ENCODE data around the gene MLLT1.
A peak's percentile ranks its signal among the peaks of the same experiment; 100 is the strongest.

The MLLT1 gene

DNA sequence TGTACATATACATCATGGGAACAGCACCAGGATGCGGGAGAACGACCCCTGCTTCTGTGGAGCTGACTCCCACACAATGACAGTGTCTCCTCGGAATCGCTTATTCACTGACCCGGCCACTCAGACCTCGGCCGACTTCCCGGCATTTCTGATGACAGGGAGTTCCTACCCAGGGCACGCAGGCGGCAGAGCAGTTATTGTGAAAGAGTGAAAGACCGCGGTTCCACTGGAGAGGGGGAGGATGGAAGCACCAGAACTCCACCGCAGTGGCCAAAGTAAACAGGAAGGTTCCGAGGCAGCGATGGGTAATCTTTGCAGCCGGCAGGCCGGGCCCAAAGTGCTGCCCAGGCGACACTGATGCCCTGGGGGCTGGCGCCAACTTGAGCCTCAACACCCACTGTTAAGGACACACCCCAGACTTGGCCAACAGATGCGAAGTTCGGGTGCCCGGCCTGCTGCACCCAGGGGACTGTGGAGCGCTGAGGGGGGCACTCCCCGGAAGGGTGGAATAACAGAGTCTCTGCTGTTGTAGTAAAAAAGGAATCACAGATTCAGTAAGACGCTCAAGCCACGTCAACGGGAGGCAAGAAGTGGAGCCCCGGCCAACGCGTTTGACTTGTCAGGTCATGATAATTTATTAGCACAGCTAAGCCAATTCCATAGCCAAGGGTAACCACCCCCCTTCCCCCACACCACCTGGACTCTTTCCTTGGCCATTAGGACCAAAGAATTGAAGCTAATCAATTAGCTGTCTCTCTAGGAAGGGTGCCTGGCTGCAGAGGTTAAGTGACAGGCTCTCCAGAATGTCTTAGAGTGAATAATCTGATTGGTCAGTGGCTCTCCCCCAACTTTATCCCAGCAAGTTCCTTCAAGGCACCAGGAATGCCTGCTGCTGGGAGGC, 5.8 kb downstream of the MLLT1 start:
- peak; percentile 68 for DNase-seq (ENCODE audit: low read depth)

DNA sequence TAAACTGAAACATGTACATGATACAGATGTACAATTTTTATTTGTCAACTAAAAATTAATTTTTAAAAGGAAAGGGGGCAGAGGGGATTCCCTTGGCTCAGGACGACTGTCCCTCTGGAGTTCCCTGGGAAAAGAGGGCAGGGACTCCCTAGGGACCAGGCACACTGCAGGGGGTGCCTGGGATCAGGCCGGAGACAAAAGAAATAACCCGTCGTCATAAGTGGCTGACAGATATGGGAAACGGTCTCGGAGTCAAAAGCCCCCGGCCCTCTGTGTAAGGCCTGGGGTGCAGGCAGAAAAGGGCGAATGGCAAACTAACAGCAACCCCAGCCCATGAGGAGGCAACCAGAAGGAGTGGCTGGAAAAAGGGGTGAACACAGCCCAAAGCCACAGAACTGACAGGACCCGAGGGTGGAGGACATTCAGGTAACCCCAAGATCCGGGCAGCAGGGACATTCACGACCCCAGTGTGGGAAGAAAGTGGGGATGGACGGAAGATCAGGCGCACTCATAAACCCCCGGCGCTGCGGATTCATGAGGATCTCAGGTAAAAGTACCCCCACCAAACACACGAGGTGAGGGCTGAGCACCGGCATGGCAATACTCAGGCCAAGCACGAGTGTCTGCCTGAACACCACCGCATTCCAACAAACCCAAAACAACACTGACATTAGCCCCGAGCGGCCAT, 6.7 kb downstream of the MLLT1 start:
- DNase-seq (ENCODE audit: low read depth), result no peak

DNA sequence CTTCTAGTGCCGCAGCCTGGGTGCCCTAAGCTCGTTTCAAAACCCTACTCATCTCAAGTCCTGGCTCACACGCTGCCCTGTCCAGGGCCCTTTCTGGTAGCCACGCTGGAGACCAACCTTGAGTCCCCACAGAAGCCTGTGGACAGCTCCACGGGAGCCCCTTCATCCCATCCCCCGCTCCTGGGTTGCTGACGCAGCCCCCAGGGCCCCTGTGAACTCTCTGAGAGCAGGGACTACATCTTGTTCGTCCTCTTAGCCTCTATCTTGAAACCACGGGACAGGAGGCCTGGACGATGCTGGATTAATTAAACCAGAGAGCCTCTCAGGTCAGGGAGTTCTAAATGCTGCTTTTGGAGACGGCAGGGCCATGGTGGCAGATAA, 7.4 kb downstream of the MLLT1 start:
- no peak for DNase-seq (ENCODE audit: low read depth)

DNA sequence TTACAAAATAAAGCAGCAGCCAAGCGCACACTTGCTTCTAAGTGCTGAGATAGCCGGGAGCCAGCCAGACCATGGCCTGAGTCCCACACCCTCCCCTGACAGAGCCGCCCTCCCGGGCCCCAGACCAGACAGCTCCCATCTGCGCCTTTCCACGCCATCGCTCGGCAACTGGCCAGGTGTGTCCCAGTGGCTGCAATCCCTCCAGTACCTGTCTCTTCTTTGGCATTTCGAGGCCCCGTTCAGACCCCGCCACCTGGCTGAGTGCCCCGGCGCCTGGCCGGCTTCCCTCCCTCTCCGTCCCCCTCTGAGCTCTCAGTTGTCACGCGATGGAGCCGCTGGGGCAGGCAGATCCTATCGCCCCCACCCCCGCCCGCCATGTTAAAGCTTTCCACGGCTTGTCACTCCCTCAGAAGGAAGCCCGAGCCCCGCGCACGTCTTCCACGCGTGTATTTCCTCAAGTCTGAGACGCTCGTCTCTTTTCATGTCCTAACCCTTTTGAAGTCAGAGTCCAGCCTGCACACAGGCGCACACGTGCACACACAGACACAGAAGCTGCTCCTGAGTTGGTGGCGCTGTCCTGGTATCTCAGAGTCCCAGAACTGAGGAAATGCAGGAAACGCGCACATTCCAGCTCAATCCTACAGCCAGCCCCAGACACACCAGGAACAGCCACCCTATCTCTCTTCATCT, 7.9 kb downstream of the MLLT1 start:
- no peak for DNase-seq (ENCODE audit: low read depth)

DNA sequence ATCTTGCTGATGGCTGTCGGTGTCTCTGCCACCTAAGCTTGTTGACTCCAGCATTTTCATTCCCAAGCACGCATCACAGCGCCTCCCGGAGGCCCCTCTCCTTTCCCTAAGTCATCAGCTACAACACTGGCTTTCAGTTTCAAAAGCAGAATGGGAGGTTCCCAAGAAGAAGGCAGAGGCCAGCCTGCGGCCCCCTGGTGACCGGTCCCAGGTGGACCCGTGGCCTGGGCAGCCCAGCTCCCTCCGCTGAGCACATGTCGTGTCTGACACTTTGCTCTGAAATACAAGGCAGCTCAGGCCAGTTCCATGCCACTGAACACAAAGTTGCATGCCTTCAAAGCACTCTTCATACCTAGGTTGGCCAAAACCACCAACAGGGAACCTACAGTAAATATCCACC, 8.5 kb downstream of the MLLT1 start:
- DNase-seq (ENCODE audit: low read depth), result no peak

DNA sequence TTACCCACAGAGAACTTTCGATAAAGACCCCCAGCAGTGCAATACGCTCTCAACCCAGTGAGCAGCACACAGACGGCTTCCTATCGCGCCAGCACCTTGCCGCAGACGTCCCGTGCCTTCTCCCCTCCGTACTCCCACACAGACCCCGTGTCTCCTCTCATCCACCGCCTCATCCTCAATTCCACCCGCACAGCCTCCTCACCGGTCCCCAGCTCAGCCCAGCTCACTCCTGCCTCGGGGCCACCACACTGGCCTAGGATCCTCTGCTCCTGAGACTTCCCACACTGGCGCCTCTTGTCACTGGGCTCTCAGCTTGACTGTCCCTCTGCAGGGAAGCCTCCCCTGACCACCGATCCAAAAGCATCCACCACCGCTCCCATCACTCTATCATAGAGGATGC, 9.0 kb downstream of the MLLT1 start:
- DNase-seq (ENCODE audit: low read depth), result no peak

DNA sequence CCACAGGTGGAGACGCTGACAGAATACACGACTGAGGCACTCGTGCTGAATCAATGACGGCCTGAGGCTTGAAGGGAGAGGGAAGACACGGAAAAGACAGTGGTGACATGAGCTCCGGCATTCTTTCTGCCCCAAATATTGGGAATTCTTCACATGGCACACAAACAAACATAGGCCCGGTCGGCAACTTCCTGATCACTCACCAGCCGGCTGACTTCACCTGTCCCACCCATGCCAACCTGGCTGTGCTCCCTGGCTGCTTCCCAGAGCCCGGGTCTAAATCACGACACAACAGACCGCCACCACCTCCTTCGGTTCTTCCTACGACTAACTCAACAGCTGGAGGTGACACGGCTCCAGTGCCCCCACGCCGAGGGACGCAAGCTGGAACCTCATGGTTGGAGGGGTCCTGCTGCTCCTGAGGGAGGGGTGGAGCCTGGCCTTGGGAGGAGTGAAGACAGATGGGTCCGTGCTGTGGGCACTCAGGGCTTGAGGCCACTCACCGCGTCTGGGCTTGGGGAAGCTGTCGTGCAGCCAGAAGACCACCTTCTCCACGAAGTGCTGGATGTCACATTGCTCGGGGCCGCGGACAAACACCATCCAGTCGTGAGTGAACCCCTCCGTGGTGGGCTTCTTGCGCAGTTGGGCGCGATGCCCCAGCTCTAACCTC, 9.6 kb downstream of the MLLT1 start:
- no peak for DNase-seq (ENCODE audit: low read depth)

DNA sequence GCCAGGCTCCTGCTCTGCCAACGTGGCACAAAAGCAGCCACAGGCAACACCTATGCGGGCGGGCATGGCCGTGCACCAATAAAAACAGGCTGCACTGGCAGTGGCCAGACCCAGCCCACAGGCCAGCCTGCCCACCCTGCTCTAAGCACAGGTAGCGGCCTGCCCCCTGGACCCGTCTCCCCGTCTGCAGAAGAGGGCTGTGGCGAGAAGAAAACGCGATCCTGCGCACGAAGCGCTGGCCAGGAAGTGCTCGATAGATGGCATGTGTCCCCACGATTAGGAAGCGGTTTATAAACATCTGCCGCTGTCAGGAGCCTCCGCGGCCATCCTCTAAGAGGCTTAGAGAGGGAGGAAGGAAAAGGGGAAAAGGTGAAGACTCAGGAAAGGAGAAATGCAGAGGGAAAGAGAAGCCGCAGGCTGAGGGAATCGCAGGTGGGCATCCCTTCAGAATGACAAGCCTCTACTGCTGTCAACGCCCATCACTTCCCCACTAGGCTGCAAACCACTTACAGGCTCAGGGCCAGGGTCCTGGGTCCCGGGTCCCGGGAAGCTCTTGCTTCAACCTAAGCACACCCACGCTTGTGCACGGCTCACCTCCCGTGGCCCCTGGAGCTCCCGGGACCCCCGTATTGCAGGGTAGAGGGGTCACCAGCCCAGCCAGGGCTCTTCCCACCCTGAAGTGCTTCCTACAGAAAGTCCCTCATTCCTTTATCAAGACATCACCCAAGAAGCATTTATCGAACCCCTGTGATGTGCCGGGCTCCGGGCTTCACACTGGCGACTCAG, 10.5 kb downstream of the MLLT1 start:
- DNase-seq (ENCODE audit: low read depth), result no peak

DNA sequence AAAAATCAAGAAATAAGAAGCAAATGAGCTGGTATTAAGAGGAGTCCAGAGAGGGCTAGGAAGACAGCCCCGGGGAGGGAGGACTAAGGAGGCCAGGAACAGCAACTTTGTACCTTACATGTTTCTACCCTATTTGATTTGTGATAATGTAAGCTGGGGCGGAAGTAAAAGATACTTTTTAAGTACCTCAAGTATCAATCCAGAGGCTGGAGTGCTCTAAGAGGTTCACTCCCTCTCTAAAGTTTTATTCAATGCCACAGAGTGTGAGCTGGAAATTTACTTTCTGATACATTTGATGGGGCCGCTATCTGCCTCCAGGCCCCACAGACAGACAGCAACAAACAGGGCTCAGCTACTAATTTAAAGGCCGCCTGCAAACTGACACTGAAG, 11.4 kb downstream of the MLLT1 start:
- DNase-seq (ENCODE audit: low read depth), result no peak

DNA sequence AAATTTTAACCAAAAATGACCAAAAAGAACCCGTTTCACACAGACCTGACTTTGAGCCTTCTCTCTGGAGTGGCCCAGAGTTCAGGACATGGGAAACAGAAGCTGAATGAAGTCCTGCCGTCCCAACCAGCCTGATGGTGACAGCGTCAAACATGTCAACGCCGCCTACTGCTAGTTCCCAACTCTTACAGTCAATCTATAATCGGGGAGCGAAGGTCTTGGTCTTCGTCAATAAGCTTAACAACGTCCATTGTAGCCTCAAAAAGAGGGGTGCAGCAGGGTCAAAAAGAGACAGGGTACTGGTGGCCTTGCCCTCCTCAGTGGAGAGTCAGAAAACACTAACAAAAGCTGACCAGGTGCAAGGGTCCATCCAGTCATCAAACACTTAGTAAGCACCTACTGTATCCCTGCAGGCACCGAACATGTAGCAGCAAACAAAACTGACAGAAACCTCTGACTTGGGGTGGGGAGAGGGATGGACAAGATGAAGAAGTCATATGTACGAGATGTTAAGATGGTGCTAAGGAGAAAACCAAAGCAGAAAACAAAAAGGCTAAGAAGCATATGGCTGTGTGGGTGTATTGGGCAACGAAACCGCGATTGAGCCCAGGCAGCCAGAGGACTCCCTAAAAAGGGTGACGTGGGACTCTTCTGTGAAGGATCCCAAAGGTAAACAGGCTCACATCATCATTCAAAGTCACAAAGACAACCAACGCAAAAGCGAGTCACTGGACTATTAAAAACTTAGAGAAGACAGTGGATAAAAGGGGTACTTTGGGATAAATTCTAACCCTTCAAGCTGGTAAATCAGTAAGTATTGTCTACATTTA, 12.0 kb downstream of the MLLT1 start:
- no peak for DNase-seq (ENCODE audit: low read depth)

DNA sequence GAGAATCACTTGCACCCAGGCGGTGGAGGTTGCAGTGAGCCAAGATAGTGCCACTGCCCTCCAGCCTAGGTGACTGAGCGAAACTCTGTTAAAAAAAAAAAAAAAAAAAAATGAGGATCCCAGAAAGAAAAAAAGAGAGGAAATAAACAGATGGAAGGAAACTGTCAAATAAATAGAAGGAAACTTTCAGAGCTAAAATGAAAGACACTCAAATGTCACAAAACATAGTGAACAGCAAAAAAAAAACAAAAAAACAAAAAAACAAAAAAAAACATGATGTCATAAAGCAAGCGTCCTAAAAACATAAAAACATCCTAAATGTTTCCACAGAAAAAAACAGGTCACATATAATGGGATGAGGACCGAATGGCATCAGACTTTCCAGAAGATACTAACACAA, 15.0 kb downstream of the MLLT1 start:
- DNase-seq (ENCODE audit: low read depth), result no peak

DNA sequence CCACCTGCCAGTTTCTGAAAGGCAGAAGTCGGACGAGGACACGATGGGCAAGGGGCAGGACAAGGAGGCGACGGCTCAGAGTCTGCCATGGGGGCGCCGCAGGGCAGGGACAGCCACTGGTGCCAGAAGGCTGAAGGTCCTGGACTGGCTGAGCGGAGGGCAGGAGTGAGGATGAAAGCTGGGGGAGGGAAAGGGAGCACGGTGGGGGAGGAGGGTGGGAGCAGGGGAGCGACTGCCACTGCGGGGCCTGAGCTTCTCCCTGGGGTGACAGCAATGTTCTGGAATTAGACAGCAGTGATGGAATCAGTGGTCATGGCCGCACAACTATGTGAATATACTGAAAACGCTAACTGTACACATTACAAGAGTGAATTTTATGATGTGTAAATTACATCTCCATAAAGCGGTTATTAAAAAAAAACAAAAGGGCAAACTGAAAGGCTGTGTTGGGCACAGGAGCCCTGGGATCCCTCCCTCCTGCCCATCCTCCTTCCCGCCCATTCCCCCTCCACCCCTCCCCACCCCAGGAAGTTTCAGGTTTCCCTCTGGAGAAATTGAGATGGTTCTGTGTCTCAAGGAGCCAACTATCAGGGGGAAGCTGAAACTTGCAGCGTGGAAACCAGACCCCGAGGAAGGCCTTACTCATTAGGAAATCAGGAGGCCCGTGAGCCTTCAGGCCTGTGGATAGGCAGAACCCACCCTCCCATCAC, 15.9 kb downstream of the MLLT1 start:
- DNase-seq (ENCODE audit: low read depth), result no peak

DNA sequence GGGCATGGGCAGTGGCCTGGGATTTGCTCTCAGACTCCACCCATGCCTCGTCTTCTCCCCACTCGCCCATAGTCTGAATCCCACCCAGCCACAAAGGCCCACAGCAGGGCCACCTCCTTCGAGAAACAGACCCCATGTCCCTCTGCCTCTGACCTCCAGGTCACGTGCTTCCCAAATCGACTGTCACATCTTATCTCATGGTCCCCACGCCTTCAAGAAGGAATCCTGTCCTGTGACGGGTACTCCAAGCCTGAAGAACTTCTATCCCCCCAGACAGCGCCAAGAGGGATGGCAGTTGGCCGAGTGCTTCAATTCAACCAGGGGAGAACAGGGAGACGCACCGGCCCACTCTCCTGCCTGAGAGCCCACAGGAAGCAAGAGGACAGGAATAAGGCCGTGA, 16.5 kb downstream of the MLLT1 start:
- DNase-seq (ENCODE audit: low read depth), result no peak

DNA sequence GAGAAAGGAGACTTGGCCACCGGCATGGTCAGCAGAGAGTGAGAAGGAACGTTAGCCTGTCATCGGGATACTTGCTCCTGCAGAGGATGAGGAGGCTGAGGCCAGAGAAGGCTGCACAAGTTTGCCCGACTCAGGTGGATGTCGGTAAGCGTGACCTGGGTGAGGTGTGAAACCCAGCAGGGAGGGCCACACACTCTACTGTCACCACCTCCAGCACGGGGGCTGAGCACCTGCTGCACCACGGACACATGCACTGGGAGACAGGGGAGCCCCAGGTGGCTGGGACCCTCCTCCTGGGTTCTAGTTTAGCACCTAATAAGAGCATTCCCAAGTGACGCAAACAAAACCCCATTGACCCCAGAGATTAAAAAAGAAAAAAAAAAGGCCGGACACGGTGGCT, 17.3 kb downstream of the MLLT1 start:
- no peak for DNase-seq (ENCODE audit: low read depth)

DNA sequence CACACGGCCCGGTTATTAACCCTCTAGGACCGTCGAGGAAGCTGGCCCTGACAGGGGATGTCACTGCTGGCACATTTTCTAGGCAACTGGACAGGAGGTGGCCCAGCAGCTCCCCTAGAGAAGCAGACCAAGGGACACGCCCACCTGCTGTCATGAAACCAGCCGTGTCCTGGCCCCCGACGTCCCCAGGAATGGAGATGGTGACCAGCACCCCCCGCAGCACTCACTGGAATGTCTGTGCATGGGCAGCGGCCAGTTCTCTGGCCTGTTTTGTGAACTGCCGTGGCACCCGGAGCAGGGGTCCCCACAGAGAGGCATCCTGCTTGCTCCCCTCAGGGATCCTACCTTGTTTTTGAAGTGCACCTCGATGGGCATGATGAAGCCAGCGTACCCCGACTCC, 17.9 kb downstream of the MLLT1 start:
- DNase-seq (ENCODE audit: low read depth), result no peak

DNA sequence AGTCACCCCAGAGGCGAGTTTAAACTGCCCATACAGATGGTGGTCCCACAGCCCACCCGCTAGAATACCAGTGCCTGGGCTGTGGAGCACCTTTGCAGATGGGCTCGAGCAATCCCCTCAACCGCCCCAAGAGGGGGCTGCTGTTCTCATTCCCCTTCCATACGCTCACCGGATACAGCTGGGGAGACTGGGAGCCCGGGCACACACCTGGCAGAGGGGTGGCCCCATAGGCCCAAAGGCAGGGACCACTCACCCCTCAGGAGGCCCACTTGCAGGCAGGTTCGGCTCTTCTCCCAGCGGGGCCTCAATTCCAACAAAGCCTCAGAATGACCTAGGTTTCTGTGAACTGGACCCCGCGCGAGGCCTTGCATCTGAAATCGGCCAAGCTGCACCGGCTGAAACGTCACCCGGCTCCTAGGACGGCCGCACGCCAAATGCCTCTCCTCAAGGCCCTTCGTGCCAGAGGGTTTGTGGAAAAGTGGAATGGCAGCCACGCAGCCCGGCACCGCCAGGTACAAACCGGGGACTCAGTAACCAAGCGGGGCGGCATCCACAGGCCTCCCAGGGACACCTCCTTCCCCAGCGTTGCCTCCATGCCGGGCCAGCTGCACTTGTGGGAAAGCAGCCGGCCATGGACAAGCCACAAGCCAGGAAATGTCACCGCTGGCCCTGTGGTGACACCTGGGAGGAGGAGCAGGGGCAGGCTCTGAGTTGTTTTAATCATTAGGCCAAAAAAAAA, 18.7 kb downstream of the MLLT1 start:
- no peak for DNase-seq (ENCODE audit: low read depth)

DNA sequence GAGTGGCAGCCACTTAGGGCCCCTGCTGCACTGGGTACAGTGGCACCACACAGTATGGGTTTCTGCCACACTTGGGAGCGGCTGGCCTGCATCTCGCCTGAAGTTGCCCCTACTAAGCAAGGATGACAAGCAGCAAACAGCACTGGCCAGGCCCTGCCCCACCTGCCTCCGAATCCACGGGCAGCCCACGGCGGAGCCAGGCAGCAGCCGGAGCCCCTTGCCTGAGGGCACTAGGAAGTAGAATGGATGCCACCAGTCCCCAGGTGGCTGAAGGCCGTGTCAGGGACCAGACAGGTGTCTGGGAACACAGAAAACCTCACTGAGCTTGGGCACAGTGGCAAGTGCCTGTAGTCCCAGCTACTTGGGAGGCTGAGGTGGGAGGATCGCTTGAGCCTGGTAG, 19.4 kb downstream of the MLLT1 start:
- no peak for DNase-seq (ENCODE audit: low read depth)

DNA sequence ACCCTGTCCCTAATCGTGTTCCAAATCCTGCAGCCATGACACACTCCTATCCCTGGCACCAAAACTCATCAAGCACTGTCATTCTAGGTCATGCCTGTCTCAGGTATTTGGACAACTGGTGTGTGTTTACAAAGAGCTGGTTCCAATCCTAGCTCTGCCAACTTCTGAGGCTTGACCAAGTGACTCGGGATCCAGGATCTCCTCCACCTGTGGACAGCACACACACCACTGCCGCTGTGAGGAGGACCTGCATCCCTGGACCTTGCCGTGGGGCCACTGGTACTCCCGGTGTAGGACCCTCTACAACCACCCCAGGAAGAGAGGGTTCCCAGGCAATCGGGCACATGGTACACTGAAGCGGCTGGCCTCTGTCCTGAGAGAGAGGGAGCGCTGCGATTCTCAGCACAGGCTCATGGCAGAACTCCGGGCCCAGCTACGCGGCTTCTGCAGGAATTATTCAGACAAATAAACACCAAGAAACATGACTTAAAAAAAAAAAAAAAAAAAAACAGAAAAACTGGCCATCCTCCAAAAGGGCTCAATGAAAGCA, 20.4 kb downstream of the MLLT1 start:
- no peak for DNase-seq (ENCODE audit: low read depth)

DNA sequence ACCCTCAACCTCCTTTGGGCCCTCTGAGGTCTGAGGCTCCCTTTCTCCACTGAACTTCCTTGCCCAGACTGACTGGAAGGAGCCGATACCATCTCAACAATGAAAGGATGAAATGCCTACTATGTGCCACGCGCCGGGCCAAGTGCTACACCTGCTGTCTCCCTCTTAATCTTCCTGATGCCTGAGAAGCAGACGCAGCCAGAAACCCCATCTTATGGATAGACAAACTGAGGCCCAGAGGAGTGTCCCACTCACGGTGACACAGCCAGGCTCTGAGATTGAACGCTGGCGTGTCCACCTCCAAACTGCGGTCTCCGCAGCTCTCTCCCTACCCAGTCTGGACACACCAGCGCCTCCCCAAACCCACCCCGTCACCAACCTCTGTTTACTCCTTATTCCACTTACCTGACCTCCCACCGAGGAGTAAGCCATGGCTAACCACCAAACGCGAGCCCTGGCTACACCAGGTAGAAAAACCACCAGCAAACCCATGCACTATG, 20.9 kb downstream of the MLLT1 start:
- no peak for DNase-seq (ENCODE audit: low read depth)
